SK-N-SH (cell line): ENCODE data around the gene GALNT18. TPM values are rescaled to one million over a fixed set of nuclear protein-coding genes. Genes with fewer than 3 reads are reported as not detected.

Source experiments
- CTCF ChIA-PET: fragments of 300-600, 350-600 bp; formaldehyde crosslinking; extraction: SDS; loops from one replicate; lab custom pipeline; 2021; lab: Yijun Ruan, JAX
- POLR2A ChIA-PET: fragments of 350-600 bp; sonication (Branson Sonifier 250); formaldehyde crosslinking; extraction: SDS; loops from one replicate; lab custom pipeline; 2020; ENCODE audit warnings: antibody characterized with exemption, inconsistent platforms; lab: Yijun Ruan, JAX
- DNase-seq: peaks from one replicate; pipeline ENCODE4 v3.0.0; 2012
- H2AFZ ChIP-seq: fragments of 200-600 bp; sonication (generic); 2 replicates; pipeline ENCODE4 v1.8.1; 2016; ENCODE audit warnings: antibody characterized with exemption, mild to moderate bottlenecking, low read depth
- H3F3A ChIP-seq: fragments of 200-600 bp; sonication (generic); replicated peaks from 2 replicates; pipeline ENCODE3; 2016; ENCODE audit warnings: antibody characterized with exemption, mild to moderate bottlenecking; ENCODE audit not compliant: insufficient read depth
- H3K27ac ChIP-seq, 2 experiments: fragments of 200-500 bp in 1 of 2; fragments of 200-600 bp in 1 of 2; sonication (Bioruptor generic) in 1 of 2; sonication (generic), shearing (Covaris generic) in 1 of 2; 2 replicates each; pipeline versions ENCODE4 v1.5.1 to v1.6.1; 2014 to 2016; ENCODE audit warnings: low read depth in 2 of 2, inconsistent platforms in 1 of 2, low read length in 1 of 2, mild to moderate bottlenecking in 1 of 2, mixed read lengths in 1 of 2
- H3K27me3 ChIP-seq: fragments of 200-600 bp; sonication (generic), shearing (Covaris generic); 2 replicates; pipeline ENCODE4 v1.6.1; 2016; ENCODE audit warnings: mixed run types; ENCODE audit not compliant: insufficient read depth
- H3K36me3 ChIP-seq, 2 experiments: fragments of 200-500 bp in 1 of 2; fragments of 200-600 bp in 1 of 2; sonication (Bioruptor generic) in 1 of 2; sonication (generic) in 1 of 2; replicated peaks in 1 of 2; 2 replicates each; pipeline versions ENCODE3 to v1.5.1; 2014 to 2016; ENCODE audit warnings: low read length in 1 of 2, mild to moderate bottlenecking in 1 of 2; ENCODE audit not compliant: insufficient read depth in 2 of 2, control insufficient read depth in 1 of 2
- H3K4me1 ChIP-seq, 2 experiments: fragments of 200-500 bp in 1 of 2; fragments of 200-600 bp in 1 of 2; sonication (Bioruptor generic) in 1 of 2; sonication (generic), shearing (Covaris generic) in 1 of 2; 2 replicates each; pipeline versions ENCODE4 v1.5.1 to v1.6.1; 2014 to 2016; ENCODE audit warnings: low read depth in 1 of 2, low read length in 1 of 2, mixed run types in 1 of 2; ENCODE audit not compliant: insufficient read depth in 2 of 2, control insufficient read depth in 1 of 2
- H3K4me2 ChIP-seq: fragments of 200-600 bp; sonication (generic), shearing (Covaris generic); 2 replicates; pipeline ENCODE4 v1.6.1; 2017; ENCODE audit warnings: mixed run types
- H3K4me3 ChIP-seq, 2 experiments: fragments of 200-500 bp in 1 of 2; fragments of 200-600 bp in 1 of 2; sonication (Bioruptor generic) in 1 of 2; sonication (generic), shearing (Covaris generic) in 1 of 2; 2 replicates each; pipeline versions ENCODE4 v1.5.1 to v1.8.1; 2014 to 2016; ENCODE audit warnings: low read depth in 2 of 2, inconsistent platforms in 1 of 2, low read length in 1 of 2, mild to moderate bottlenecking in 1 of 2, mixed read lengths in 1 of 2, moderate library complexity in 1 of 2
- H3K79me2 ChIP-seq: fragments of 200-600 bp; sonication (generic); 2 replicates; pipeline ENCODE4 v1.8.1; 2017; ENCODE audit warnings: mild to moderate bottlenecking; ENCODE audit not compliant: insufficient read depth
- H3K9ac ChIP-seq: fragments of 200-600 bp; sonication (generic); 2 replicates; pipeline ENCODE4 v1.6.1; 2017; ENCODE audit warnings: mixed run types
- H3K9me2 ChIP-seq: fragments of 200-600 bp; sonication (generic); 2 replicates; pipeline ENCODE4 v1.6.1; 2017; ENCODE audit warnings: mixed run types
- H3K9me3 ChIP-seq: fragments of 200-600 bp; sonication (generic); 2 replicates; pipeline ENCODE4 v1.6.1; 2017; ENCODE audit warnings: mixed run types, mild to moderate bottlenecking, moderate library complexity
- H4K20me1 ChIP-seq: fragments of 200-600 bp; sonication (generic); 2 replicates; pipeline ENCODE4 v1.6.1; 2017; ENCODE audit warnings: mild to moderate bottlenecking, mixed run types; ENCODE audit not compliant: insufficient read depth
- CTCF ChIP-seq: fragments of 200-600 bp; sonication (generic); IDR thresholded peaks from 2 replicates; pipeline ENCODE4 v1.6.1; 2017; ENCODE audit warnings: antibody characterized with exemption, mild to moderate bottlenecking, moderate library complexity
- ELF1 ChIP-seq: IDR thresholded peaks from 2 replicates; pipeline ENCODE4 v1.4.0; 2012
- EP300 ChIP-seq, 2 experiments: IDR thresholded peaks; 2 replicates each; pipeline versions ENCODE4 v1.4.0 to v1.6.1; 2012; ENCODE audit warnings: borderline replicate concordance in 1 of 2, low read depth in 1 of 2, low read length in 1 of 2
- EZH2phosphoT487 ChIP-seq: fragments of 200-600 bp; sonication (generic); IDR thresholded peaks from 2 replicates; pipeline ENCODE4 v1.6.1; 2017; ENCODE audit warnings: low read depth, mixed run types, mild to moderate bottlenecking, antibody characterized with exemption, moderate library complexity, borderline replicate concordance
- GATA2 ChIP-seq: sonication (generic); formaldehyde crosslinking; IDR thresholded peaks from 2 replicates; pipeline ENCODE4 v1.5.0; 2020; ENCODE audit warnings: mild to moderate bottlenecking, missing genetic modification reagents
- JUND ChIP-seq: IDR thresholded peaks from 2 replicates; pipeline ENCODE4 v1.4.0; 2012
- NFIC ChIP-seq: IDR thresholded peaks from 2 replicates; pipeline ENCODE4 v1.4.0; 2012; ENCODE audit warnings: borderline replicate concordance
- RAD21 ChIP-seq: IDR thresholded peaks from 2 replicates; pipeline ENCODE4 v1.6.1; 2012; ENCODE audit warnings: mild to moderate bottlenecking, low read length
- RCOR1 ChIP-seq: fragments of 150-350 bp; IDR thresholded peaks from 2 replicates; pipeline ENCODE4 v1.6.1; 2017; ENCODE audit warnings: antibody characterized with exemption, low read length
- RFX5 ChIP-seq: IDR thresholded peaks from 2 replicates; pipeline ENCODE4 v1.6.1; 2012; ENCODE audit warnings: mild to moderate bottlenecking, improper control_type of control experiment, low read length
- RXRA ChIP-seq: IDR thresholded peaks from 2 replicates; pipeline ENCODE4 v1.4.0; 2012; ENCODE audit warnings: low read depth, mild to moderate bottlenecking, borderline replicate concordance
- TAF1 ChIP-seq: IDR thresholded peaks from 2 replicates; pipeline ENCODE4 v1.6.1; 2012; ENCODE audit warnings: low read depth, mild to moderate bottlenecking, low read length, moderate library complexity, borderline replicate concordance
- TCF12 ChIP-seq: IDR thresholded peaks from 2 replicates; pipeline ENCODE4 v1.4.0; 2012
- USF1 ChIP-seq: IDR thresholded peaks from 2 replicates; pipeline ENCODE4 v1.4.0; 2012; ENCODE audit warnings: low read depth, borderline replicate concordance
- YY1 ChIP-seq: IDR thresholded peaks from 2 replicates; pipeline ENCODE4 v1.4.0; 2012; ENCODE audit warnings: low read depth, mild to moderate bottlenecking
- ZBTB33 ChIP-seq: IDR thresholded peaks from 2 replicates; pipeline ENCODE4 v1.4.0; 2012; ENCODE audit warnings: low read depth, borderline replicate concordance
- WGBS: methylation state at CpG from one replicate; pipeline ENCODE4 v1.1.6; 2017; ENCODE audit warnings: low lambda C conversion rate; 5-methylcytosine and 5-hydroxymethylcytosine counted together
- polyA plus RNA-seq, 3 experiments: library from polyadenylated mRNA; depleted of rRNA; stranded (reverse); fragments of >200 nt; gene quantifications; 2 replicates each; pipeline ENCODE4 v1.2.3, GENCODE V29; 2012

The GALNT18 gene
- polyA plus RNA-seq, 1 of the 3 experiments (the other 2 are of a cell fraction) = 0.64 TPM

DNA sequence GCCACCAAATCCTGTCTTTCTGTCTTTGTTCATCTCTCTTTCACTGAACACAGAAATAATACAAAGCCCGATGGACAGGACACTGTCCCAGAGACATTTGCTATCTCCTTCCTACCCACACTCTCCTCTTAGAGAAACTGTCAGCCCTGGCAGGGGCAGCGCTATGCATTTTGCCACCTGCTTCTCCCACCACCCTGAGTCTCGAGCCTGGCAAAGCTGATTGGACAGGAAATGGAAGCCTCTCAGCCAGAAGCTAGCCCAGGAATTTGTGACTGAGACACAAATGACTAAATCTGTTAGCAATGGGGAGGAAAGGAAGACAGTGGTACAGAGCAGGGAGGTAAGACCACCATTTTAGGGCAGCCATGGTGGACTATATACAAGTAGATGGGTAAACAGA, 14.9 kb upstream of the GALNT18 start:
- ChIA-PET POLR2A (no interaction called here), CTCF (interaction anchor here (1.2 to 1.5 kb wide), 2 partner anchors 8 to 15 kb away, joined by 3 to 5 read pairs; partner anchors contain the start of gene GALNT18)
- TF ChIP-seq YY1 (no peak), ZBTB33 (no peak), NFIC (no peak)
- no peak for DNase-seq
- Histone ChIP-seq H2AFZ (no peak overlapping the region), H3K4me2 (no peak overlapping the region), H3K9ac (no peak overlapping the region), H3K4me1 (no peaks in the 10 kb centered on the region; a peak in 1 of 4 replicates), H3K9me3 (no peaks in the 10 kb centered on the region), H3K9me2 (no peaks in the 10 kb centered on the region), H3K36me3 (no peaks in the 10 kb centered on the region), H4K20me1 (no peaks in the 10 kb centered on the region), H3K27me3 (no peaks in the 10 kb centered on the region; the same call in 1 of the 2 replicates), H3K4me3 (no peak overlapping the region), H3K79me2 (no peaks in the 10 kb centered on the region), H3F3A (no peaks in the 10 kb centered on the region), H3K27ac (no peak overlapping the region)
- 41% methylated on average over 3 of the region's 3 CpGs for WGBS

DNA sequence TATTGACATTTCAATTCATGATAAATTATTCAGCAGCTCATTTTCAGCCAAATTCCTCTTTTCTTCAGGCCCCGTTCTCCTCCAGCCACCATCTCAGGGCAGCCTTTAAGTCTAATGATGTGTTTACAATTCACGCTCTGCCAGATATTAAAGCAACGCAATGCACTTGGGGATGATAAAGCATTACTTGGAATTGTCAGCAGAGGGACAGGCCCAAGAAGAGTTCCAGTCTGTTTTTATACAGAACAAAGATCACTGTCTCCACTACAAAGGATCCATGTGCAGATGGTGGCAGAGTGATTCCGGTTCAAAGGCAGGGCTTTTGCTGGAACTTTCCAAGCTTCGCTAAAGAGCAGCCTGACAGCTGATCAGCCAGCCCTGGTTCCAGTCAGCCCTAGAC, 13.6 kb upstream of the GALNT18 start:
- CTCF ChIA-PET = interaction anchor here (1.2 kb wide), 1 partner anchor 10 kb away, joined by 3 read pairs; no protein-coding TSS in a partner anchor
- no peaks in the 10 kb centered on the region for H3K36me3 ChIP-seq
- no peak overlapping the region for H3K27ac ChIP-seq
- H4K20me1 ChIP-seq = no peaks in the 10 kb centered on the region
- no peak overlapping the region for H3K9ac ChIP-seq
- H3K4me1 ChIP-seq = no peaks in the 10 kb centered on the region; a peak in 1 of 4 replicates
- no peaks in the 10 kb centered on the region; the same call in 1 of the 2 replicates for H3K27me3 ChIP-seq
- WGBS = 64% methylated on average over 5 of the region's 5 CpGs
- H3K4me2 ChIP-seq = no peak overlapping the region
- no peaks in the 10 kb centered on the region for H3K9me3 ChIP-seq
- POLR2A ChIA-PET = no interaction called here
- no peak for TF ChIP-seq TCF12
- TF ChIP-seq RXRA = no peak
- no peak for TF ChIP-seq NFIC
- TF ChIP-seq EZH2phosphoT487 = no peak
- TF ChIP-seq CTCF = no peak
- no peak for TF ChIP-seq TAF1
- TF ChIP-seq USF1 = no peak
- no peak for TF ChIP-seq GATA2 (CRISPR knock-in tag)
- no peak for TF ChIP-seq RFX5
- TF ChIP-seq ELF1 = no peak
- no peak for TF ChIP-seq JUND
- no peak for TF ChIP-seq RAD21
- TF ChIP-seq RCOR1 = no peak
- no peak for TF ChIP-seq EP300 (IDR thresholded peaks at IDR 0.05; ENCODE audit: borderline replicate concordance in 1 of 2, low read depth in 1 of 2, low read length in 1 of 2)
- no peak overlapping the region for H3K4me3 ChIP-seq
- H2AFZ ChIP-seq = no peak overlapping the region
- H3K79me2 ChIP-seq = no peaks in the 10 kb centered on the region
- H3F3A ChIP-seq = no peaks in the 10 kb centered on the region
- no peaks in the 10 kb centered on the region for H3K9me2 ChIP-seq
- no peak for DNase-seq
